ENCODE results near the gene THSD4. TPM values are rescaled to one million over a fixed set of nuclear protein-coding genes. Genes with fewer than 3 reads are reported as not detected.

The THSD4 gene
- total and polyA plus RNA-seq, 2 of the 8 experiments (the other 6 are each of a cell fraction or from before 2014, with no cell fraction given): 2.5 to 6.2 TPM

DNA sequence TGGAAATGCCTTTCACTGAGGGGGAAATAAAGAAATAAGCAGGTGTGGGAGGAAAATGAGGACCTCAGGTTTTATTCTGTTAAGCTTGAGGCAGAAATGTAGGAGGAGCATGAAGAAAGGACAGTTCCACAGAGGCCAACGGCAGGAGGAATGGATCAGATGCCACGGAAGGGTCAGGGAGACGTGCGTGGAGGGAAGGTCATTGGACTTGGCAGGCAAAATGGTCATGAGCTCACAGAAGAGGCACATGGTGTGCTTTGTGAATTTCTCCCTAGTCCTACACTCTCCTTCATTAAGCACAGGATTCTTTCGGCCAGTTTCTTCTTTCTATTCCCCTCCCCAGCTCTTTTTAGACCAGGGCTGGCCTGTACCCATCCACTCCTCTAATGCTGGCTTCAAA lies 32.5 kb upstream of the THSD4 start (continued):
- no peak for TF ChIP-seq RNF2 (IDR thresholded peaks at IDR 0.05; ENCODE audit: borderline replicate concordance, low read depth, low read length, missing control alignments, poor library complexity, severe bottlenecking)

All from H1 (cell line).